LNCAP (cell line): ENCODE data around the gene GH1.

Experiments
- TF ChIP-seq, protein P1 (sequence below): fragments of 450-650 bp; IDR thresholded peaks from 2 replicates; pipeline ENCODE4 v1.5.1; 2017; ENCODE audit warnings: mild to moderate bottlenecking

Gene GH1

DNA sequence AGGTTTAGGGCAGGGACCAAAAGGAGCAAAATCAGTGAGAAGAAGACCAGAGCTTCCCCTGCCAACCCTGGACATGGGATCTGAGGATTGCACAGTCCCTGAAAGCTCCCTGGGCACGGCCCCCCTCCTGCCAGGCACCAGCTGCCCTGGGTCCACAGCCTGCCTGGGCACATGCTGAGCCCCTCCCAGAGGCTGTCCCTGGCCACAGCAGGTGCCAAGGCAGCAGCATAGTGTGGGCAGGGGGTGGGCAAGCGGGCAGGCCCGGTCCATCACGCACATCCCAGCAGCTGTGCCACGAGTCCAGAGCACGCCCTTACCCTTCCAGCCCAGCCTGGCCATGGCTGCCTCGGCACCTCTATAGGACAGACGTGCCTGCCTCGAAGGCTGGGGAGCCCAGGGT lies 41.4 kb upstream of the GH1 start:
- TF ChIP-seq, protein P1, sequence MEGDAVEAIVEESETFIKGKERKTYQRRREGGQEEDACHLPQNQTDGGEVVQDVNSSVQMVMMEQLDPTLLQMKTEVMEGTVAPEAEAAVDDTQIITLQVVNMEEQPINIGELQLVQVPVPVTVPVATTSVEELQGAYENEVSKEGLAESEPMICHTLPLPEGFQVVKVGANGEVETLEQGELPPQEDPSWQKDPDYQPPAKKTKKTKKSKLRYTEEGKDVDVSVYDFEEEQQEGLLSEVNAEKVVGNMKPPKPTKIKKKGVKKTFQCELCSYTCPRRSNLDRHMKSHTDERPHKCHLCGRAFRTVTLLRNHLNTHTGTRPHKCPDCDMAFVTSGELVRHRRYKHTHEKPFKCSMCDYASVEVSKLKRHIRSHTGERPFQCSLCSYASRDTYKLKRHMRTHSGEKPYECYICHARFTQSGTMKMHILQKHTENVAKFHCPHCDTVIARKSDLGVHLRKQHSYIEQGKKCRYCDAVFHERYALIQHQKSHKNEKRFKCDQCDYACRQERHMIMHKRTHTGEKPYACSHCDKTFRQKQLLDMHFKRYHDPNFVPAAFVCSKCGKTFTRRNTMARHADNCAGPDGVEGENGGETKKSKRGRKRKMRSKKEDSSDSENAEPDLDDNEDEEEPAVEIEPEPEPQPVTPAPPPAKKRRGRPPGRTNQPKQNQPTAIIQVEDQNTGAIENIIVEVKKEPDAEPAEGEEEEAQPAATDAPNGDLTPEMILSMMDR = no peak

DNA sequence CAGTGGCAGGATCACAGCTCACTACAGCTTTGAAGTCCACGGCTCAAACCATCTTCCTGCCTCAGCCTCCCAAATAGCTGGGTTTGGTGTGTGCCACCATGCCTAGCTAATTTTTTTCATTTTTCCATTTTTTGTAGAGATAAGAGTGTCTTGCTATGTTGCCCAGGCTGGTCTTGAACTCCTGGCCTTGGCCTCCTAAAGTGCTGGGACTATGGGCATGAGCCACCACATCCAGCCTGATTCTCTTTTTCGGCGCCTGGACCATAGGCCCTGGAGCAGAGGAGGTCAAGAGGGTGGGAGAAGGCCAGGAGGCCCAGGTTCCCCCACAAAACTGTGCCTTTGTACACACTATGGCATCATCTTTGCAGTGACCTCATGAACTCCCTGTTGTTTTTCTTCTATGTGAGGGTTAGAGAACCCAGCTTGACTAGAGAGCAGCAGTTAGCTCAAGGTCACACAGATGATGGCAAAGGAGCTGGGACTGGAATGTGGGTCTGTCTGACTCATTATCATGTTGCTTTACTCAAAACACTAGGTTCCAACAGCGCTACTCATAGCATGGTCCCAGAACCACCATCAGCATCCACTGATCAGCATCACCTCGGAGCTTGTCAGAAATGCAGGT lies 37.8 kb upstream of the GH1 start:
- TF ChIP-seq, protein P1 = no peak

DNA sequence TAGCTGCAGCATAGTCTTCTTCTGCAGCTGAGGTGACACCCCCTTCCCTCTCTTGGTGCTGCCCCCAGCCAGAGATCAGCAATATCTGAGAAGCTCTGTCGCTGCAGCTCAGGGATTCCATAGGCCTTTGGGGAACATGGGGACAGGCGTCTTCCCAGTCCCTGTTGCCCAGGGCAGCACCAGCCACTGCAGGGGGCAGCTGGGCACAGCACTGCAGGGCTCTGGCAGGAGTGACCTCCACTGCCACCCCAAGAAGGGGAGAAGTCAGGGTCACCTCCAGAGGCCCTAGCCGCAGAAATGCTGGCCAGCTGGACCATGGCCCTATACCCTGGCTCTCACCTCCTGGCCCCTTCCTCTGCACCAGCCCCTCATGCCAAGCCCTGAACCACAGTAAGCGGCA lies 37.2 kb upstream of the GH1 start:
- TF ChIP-seq, protein P1 = no peak

DNA sequence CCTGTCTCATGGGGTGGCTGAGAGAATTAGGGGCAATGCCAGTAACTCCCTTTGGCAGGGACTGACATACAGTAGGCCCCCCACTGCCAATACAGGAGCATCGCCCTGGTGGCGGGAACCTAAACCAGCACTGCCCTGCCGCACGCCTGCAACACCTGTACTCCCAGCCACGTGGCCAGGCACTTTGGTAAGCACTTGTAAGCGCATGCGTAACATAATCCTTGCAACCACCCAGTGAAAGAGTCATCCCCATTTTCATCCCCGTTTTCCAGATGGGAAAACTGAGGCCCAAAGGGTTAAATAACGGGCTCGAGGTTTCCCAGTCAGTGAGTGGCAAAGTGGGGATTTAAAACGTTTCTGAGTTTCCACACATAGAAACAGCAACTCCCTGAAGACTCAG lies 36.6 kb upstream of the GH1 start:
- TF ChIP-seq, protein P1 = no peak

DNA sequence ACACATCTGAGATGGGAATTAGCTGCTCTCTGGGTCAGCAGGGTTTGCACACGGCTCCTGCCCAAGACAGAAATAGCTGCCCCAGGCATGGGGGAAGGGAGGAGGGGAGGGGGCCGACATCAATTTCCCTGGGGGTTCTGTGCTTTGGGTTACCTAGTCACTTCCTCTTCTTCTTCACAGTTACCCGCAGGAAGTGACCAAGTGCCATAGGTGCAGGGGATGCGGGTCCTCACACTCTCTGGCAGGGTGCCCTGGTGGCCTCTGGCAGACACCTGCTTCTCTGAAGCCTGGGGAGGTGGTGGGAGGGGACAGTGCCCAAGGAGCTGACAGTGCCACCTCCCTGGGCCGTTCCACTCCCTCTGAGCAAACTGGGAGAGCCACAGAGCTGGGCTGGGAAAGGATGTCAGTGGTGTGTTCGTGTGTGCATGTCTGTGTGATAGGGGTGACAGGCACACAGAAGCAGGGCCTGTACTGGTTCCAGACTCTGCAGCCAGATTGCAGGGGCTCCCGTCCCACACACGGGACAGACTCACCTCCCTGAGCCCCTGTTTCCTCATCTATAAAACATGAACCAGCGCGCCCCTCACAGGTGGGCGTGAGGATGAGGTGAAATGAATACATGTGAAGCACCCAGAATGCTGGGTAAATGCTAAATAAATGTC lies 35.9 kb upstream of the GH1 start:
- TF ChIP-seq, protein P1 = no peak

DNA sequence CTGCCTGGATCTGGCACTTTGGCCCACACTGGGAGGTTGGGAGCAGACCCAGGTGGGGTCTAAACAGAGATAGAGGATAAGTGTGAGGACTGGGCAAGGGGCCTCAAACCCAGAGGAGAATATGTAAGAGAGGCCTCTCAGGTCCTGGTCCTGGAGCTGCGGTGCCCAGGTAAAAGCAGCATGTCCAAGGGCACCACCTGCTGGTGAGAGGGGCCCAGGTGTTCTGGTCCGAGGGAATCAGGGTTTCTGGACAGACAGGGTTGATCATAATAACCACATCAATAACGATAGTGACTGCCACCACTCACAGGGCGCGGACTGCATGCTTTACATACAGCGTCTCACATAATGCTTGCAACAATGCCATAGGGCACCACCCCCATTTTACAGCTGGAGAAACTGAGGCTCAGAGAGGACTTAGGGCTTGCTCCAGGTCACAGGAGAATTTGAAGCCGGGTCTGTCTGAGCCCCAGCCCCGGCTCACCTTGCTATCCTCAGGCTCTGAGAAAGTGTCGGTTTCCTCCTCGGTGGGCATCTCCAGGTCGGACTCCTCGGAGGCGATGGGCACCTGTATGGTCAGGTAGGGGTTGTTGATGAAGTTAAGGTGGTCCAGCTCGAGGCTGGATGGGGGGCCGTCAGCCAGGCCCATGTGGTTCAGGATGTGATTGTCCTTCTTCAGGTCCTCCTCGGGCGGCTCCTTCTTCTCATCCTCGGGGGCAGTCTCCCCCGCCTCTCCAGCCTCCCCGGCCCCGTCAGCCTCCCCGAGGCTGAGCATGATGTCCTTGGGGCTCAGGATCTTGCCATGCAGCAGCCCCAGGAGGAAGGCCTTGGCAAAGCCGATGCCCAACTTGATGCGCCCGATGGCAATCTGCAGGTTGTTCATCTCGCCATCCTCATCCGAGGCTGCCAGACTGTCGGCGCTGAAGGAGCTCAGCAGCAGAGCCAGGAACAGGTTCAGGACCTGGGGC lies 32.6 kb upstream of the GH1 start:
- TF ChIP-seq, protein P1 = peak; percentile 87

DNA sequence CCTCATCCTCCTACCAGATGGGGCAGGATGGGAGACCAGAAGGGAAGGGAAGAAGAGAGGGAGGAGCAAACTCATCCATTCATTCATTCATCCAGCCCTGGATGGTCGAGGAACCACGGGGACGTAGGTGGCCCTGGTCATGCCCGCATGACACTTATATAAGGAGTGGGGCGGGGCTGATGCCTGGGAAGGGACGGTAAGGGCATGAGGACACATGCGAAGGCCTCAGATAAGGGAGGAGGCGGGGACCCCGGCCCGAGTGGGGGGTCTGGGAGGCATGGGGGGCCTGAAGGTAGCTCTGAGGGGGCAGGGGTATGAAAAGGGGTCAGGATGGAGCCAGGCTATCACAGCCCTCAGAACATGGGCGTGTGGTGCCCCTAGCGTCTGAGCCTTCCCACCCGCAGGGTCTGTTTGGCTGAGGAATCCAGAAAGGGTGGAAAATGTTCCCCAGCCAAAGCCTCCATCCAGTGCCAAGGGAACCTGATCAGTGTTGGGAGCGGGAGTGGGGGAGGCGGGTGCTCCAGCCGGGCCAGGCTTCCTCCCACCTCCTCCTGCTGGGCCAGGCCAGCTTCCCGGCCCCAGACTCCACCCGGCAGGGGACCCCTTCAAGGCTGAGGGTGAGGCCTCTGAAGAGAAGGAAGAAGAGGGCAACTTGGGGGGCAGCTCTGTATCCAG lies 31.1 kb upstream of the GH1 start:
- TF ChIP-seq, protein P1 = no peak
